Neutrophil (primary cell): ENCODE data around the gene CHAF1B.

ENCODE experiments used
- H3K27ac ChIP-seq: fragments of 200-600 bp; sonication (generic); 2 replicates; pipeline ENCODE4 v1.5.1; 2016; ENCODE audit warnings: mild to moderate bottlenecking, moderate library complexity
- H3K27me3 ChIP-seq: fragments of 200-600 bp; sonication (generic); 2 replicates; pipeline ENCODE4 v1.6.0; 2016; ENCODE audit warnings: mild to moderate bottlenecking
- H3K36me3 ChIP-seq: fragments of 200-600 bp; sonication (generic); 2 replicates; pipeline ENCODE4 v1.5.1; 2017
- H3K4me1 ChIP-seq, 2 experiments: fragments of 200-600 bp in 1 of 2; sonication (generic) in 1 of 2; 1 replicate in 1 of 2; 2 replicates in 1 of 2; pipeline versions ENCODE4 v1.5.1 to v1.6.1; 2013 to 2016; ENCODE audit warnings: low read depth in 1 of 2, low read length in 1 of 2, mild to moderate bottlenecking in 1 of 2, moderate library complexity in 1 of 2; ENCODE audit not compliant: control insufficient read depth in 1 of 2, insufficient read depth in 1 of 2
- H3K4me3 ChIP-seq, 2 experiments: fragments of 200-600 bp in 1 of 2; sonication (generic) in 1 of 2; 1 replicate in 1 of 2; 2 replicates in 1 of 2; pipeline ENCODE4 v1.5.1; 2013 to 2016; ENCODE audit warnings: low read depth in 1 of 2, low read length in 1 of 2, mild to moderate bottlenecking in 1 of 2, moderate library complexity in 1 of 2
- H3K9me3 ChIP-seq: fragments of 200-600 bp; sonication (generic); 2 replicates; pipeline ENCODE4 v1.5.1; 2016
- CTCF ChIP-seq: fragments of 200-600 bp; sonication (generic); IDR thresholded peaks from 2 replicates; pipeline ENCODE4 v1.5.1; 2016; ENCODE audit warnings: antibody characterized with exemption

The CHAF1B gene

DNA sequence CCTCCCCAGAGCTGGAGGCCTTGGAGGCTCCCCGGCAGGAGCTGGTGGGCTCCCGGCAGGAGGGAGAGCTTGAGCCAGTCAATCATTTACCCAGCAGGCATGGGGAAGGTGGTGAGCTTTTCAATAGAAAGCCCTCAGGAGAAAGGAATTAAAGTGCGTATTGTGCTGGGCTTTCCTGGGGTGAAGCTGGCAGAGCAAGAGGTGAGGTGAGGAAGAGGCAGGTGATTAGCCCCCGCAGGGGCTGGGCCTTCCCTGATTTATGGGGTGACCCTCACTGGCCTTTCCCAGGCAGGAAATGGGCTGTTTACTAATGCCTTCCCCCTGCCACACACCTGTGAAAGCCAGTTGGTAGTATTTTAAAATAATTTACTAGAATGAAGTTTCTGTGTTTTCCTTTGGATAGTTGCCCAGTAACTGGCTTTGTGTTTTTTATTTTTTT, 68.9 kb downstream of the CHAF1B start:
- no peak for TF ChIP-seq CTCF
- no peaks in the 10 kb centered on the region for H3K9me3 ChIP-seq
- H3K27me3 ChIP-seq: no peaks in the 10 kb centered on the region
- no peak overlapping the region for H3K4me3 ChIP-seq
- no peak overlapping the region for H3K27ac ChIP-seq
- no peaks in the 10 kb centered on the region for H3K36me3 ChIP-seq
- peaks cover 0 to 6% of the 10 kb centered on the region in 2 experiments for H3K4me1 ChIP-seq

DNA sequence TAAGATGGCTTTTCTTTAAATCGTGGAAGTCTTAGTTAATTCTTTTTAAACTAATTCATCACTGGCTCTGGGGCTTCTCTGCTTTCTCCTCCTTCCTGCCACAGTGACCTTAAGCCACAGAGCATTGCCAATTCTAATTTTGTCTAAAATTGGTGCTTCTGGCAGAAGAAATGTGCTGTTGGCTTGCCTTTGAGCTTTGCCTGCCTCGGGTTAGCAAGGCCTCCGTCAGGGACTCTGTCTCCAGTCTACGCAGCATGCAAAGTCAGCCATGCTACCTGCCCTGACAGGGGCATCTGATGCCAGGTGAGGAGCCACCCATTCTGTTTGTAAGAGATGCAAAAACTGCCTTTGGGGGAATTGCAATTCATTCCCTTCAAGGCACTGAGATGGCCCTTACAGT, 69.5 kb downstream of the CHAF1B start:
- H3K36me3 ChIP-seq: no peaks in the 10 kb centered on the region
- no peak for TF ChIP-seq CTCF
- H3K9me3 ChIP-seq: no peaks in the 10 kb centered on the region
- H3K4me1 ChIP-seq: peaks cover 0 to 6% of the 10 kb centered on the region in 2 experiments
- no peak overlapping the region for H3K27ac ChIP-seq
- no peaks in the 10 kb centered on the region for H3K27me3 ChIP-seq
- H3K4me3 ChIP-seq: no peak overlapping the region

- H3K27ac ChIP-seq: no peak overlapping the region
- H3K4me1 ChIP-seq: peaks cover 0 to 6% of the 10 kb centered on the region in 2 experiments
- TF ChIP-seq CTCF: no peak
Observed at GRCh38 chr21:36456729-36457414, 71.7 kb downstream of the CHAF1B start.

DNA sequence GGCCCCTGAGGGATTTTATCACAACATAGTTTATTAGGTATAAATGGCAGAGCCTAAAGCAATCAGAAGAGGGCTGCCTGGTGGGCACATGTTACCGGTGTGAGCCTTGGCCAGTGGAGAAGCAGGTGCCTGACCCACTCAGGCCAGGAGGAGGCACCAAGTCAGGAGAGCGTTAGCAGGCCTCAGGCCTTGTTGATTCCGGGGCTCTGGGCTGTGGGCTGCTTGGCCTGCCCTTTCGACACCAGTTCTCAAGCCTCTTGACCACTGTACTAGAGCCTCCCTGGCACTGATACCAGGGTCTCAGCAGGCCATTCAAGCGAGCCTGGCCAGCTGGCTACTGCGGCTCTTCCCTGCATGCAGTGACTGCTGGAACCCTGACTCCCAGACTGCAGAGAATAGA, 73.9 kb downstream of the CHAF1B start:
- H3K9me3 ChIP-seq: no peaks in the 10 kb centered on the region
- TF ChIP-seq CTCF: no peak

More at GRCh38 chr21:36456729-36457414, 71.7 kb downstream of the CHAF1B start:
- Histone ChIP-seq H3K4me3 (no peak overlapping the region), H3K9me3 (no peaks in the 10 kb centered on the region), H3K36me3 (no peaks in the 10 kb centered on the region), H3K27me3 (no peaks in the 10 kb centered on the region)

DNA sequence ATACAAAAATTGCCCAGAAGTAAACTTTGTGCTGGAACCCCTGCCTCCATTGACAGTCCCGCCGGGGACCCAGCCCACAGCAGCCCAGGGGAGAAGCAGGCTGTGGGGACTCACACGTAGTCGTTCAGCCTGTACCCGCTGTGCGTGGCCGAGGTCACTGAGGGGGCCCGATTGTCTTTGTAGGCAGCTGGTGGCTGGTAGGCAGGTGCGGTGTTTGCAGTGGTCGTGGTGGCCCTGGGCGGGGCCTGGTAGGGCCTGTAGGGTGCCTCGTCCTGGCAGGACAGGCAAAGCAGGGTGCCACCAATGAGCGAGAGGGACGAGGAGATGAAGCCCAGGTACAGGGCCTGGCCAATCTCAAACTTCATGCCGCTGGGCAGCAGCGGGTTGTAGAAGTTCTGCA, 75.7 kb downstream of the CHAF1B start:
- no peak overlapping the region for H3K27ac ChIP-seq
- no peaks in the 10 kb centered on the region for H3K4me1 ChIP-seq
- H3K27me3 ChIP-seq: peaks cover 4% of the 10 kb centered on the region
- H3K9me3 ChIP-seq: no peaks in the 10 kb centered on the region
- H3K4me3 ChIP-seq: no peak overlapping the region
- TF ChIP-seq CTCF: no peak
- H3K36me3 ChIP-seq: no peaks in the 10 kb centered on the region

More for the DNA sequence above, 73.9 kb downstream of the CHAF1B start:
- no peaks in the 10 kb centered on the region for H3K27me3 ChIP-seq
- H3K36me3 ChIP-seq: no peaks in the 10 kb centered on the region
- H3K27ac ChIP-seq: no peak overlapping the region
- no peak overlapping the region for H3K4me3 ChIP-seq
- no peaks in the 10 kb centered on the region for H3K4me1 ChIP-seq
